OCI-LY3 (cell line): ENCODE data around the gene B4GALT1.
A peak's percentile ranks its signal among the peaks of the same experiment; 100 is the strongest.

Source experiments
- H2AFZ ChIP-seq: fragments of 200-600, 300-600 bp; shearing (Covaris generic); 2 replicates; pipeline ENCODE4 v1.6.0; 2014; ENCODE audit warnings: antibody characterized with exemption, low read depth, low read length
- H3K27ac ChIP-seq: fragments of 200-600, 300-600 bp; sonication (generic); 2 replicates; pipeline ENCODE4 v1.5.1; 2014; ENCODE audit warnings: mild to moderate bottlenecking, low read length, moderate library complexity, mixed read lengths
- H3K27me3 ChIP-seq: fragments of 200-600, 300-600 bp; sonication (generic); 2 replicates; pipeline ENCODE4 v1.6.1; 2014; ENCODE audit warnings: low read depth, low read length, mixed read lengths
- H3K36me3 ChIP-seq: fragments of 200-600, 300-600 bp; sonication (generic); replicated peaks from 2 replicates; pipeline ENCODE3; 2014; ENCODE audit warnings: low read depth, low read length, mixed read lengths
- H3K4me1 ChIP-seq: fragments of 300-600, 200-600 bp; sonication (generic); 2 replicates; pipeline ENCODE4 v1.6.1; 2014; ENCODE audit warnings: low read length, mixed read lengths
- H3K4me2 ChIP-seq: fragments of 200-600, 300-600 bp; sonication (generic); 2 replicates; pipeline ENCODE4 v1.6.1; 2014; ENCODE audit warnings: low read length, mixed read lengths
- H3K4me3 ChIP-seq: fragments of 300-600, 200-600 bp; sonication (generic); 2 replicates; pipeline ENCODE4 v1.5.1; 2014; ENCODE audit warnings: antibody characterized with exemption, mild to moderate bottlenecking, low read length, moderate library complexity
- H3K79me2 ChIP-seq: fragments of 300-600, 200-600 bp; shearing (Covaris generic); 2 replicates; pipeline ENCODE4 v1.6.1; 2014; ENCODE audit warnings: mild to moderate bottlenecking, low read length, mixed read lengths
- H3K9ac ChIP-seq: fragments of 300-600, 200-600 bp; shearing (Covaris generic); 2 replicates; pipeline ENCODE4 v1.6.0; 2014; ENCODE audit warnings: mild to moderate bottlenecking, low read length, moderate library complexity
- H3K9me3 ChIP-seq: fragments of 200-600, 300-600 bp; shearing (Covaris generic); 2 replicates; pipeline ENCODE4 v1.6.1; 2014; ENCODE audit warnings: low read length, mixed read lengths; ENCODE audit not compliant: insufficient read depth
- H4K20me1 ChIP-seq: fragments of 200-600, 300-600 bp; sonication (generic); 2 replicates; pipeline ENCODE4 v1.6.1; 2016; ENCODE audit warnings: low read length, mixed read lengths; ENCODE audit not compliant: insufficient read depth
- CTCF ChIP-seq: fragments of 200-600, 300-600 bp; sonication (generic); IDR thresholded peaks from 2 replicates; pipeline ENCODE4 v1.5.1; 2014; ENCODE audit warnings: antibody characterized with exemption, low read length, low read depth
- EZH2phosphoT487 ChIP-seq: fragments of 200-600 bp; shearing (Covaris generic); IDR thresholded peaks from 2 replicates; pipeline ENCODE4 v1.6.1; 2018; ENCODE audit warnings: antibody characterized with exemption, mixed run types, low read depth

Gene B4GALT1

GRCh38 chr9:33136721-33137670 is 30.1 kb downstream of the B4GALT1 start:
- H3K4me1 ChIP-seq = peaks cover 96% of the 10 kb centered on the region
- H3K27me3 ChIP-seq = no peaks in the 10 kb centered on the region
- peaks cover 97% of the 10 kb centered on the region for H3K79me2 ChIP-seq
- peak overlapping the region; percentile 44 for H3K4me3 ChIP-seq
- peaks cover 8% of the 10 kb centered on the region; the same call in 1 of the 2 replicates for H4K20me1 ChIP-seq
- H3K27ac ChIP-seq = peak overlapping the region; percentile 95
- H3K4me2 ChIP-seq = peak overlapping the region; percentile 79
- H3K9ac ChIP-seq = peak overlapping the region; percentile 62
- no peak overlapping the region for H2AFZ ChIP-seq
- H3K9me3 ChIP-seq = no peaks in the 10 kb centered on the region
- TF ChIP-seq CTCF = no peak
- TF ChIP-seq EZH2phosphoT487 = no peak
- H3K36me3 ChIP-seq = peaks cover 24% of the 10 kb centered on the region

- Histone ChIP-seq H3K9me3 (no peaks in the 10 kb centered on the region), H3K27ac (peak overlapping the region; percentile 95; the same call in 1 of the 2 replicates), H2AFZ (no peak overlapping the region), H3K9ac (no peak overlapping the region; the same call in 1 of the 2 replicates), H3K79me2 (peaks cover 96% of the 10 kb centered on the region), H3K36me3 (peaks cover 35% of the 10 kb centered on the region), H3K4me3 (no peak overlapping the region), H4K20me1 (peaks cover 13% of the 10 kb centered on the region; the same call in 1 of the 2 replicates), H3K4me2 (peak overlapping the region; percentile 79; the same call in 1 of the 2 replicates), H3K4me1 (peaks cover 96% of the 10 kb centered on the region), H3K27me3 (no peaks in the 10 kb centered on the region)
- TF ChIP-seq EZH2phosphoT487 (no peak), CTCF (no peak)
Observed at GRCh38 chr9:33135470-33135958, 31.6 kb downstream of the B4GALT1 start.

GRCh38 chr9:33135031-33135461 is 32.1 kb downstream of the B4GALT1 start:
- peaks cover 96% of the 10 kb centered on the region for H3K4me1 ChIP-seq
- peaks cover 16% of the 10 kb centered on the region; the same call in 1 of the 2 replicates for H4K20me1 ChIP-seq
- TF ChIP-seq CTCF (no peak), EZH2phosphoT487 (no peak)
- 0 out of 2 replicates have a peak overlapping the region, but pooled peaks have one; percentile 17 for H3K4me2 ChIP-seq
- no peaks in the 10 kb centered on the region for H3K9me3 ChIP-seq
- no peak overlapping the region for H2AFZ ChIP-seq
- peaks cover 96% of the 10 kb centered on the region for H3K79me2 ChIP-seq
- no peak overlapping the region for H3K4me3 ChIP-seq
- H3K27me3 ChIP-seq = no peaks in the 10 kb centered on the region
- H3K36me3 ChIP-seq = peaks cover 37% of the 10 kb centered on the region
- no peak overlapping the region for H3K9ac ChIP-seq
- H3K27ac ChIP-seq = 0 out of 2 replicates have a peak overlapping the region, but pooled peaks have one; percentile 95

GRCh38 chr9:33133186-33133585 is 34.0 kb downstream of the B4GALT1 start:
- H3K9me3 ChIP-seq = no peaks in the 10 kb centered on the region
- H3K79me2 ChIP-seq = peaks cover 96% of the 10 kb centered on the region
- H3K27ac ChIP-seq = peak overlapping the region; percentile 38
- peaks cover 23% of the 10 kb centered on the region; the same call in 1 of the 2 replicates for H4K20me1 ChIP-seq
- peaks cover 95% of the 10 kb centered on the region for H3K4me1 ChIP-seq
- H2AFZ ChIP-seq = no peak overlapping the region
- H3K27me3 ChIP-seq = no peaks in the 10 kb centered on the region
- no peak overlapping the region for H3K9ac ChIP-seq
- peak overlapping the region; percentile 20 for H3K4me2 ChIP-seq
- peaks cover 56% of the 10 kb centered on the region for H3K36me3 ChIP-seq
- no peak for TF ChIP-seq EZH2phosphoT487
- no peak for TF ChIP-seq CTCF
- H3K4me3 ChIP-seq = no peak overlapping the region
